HG02642 (cell line): ENCODE data around the gene EXTL1.
"Not testable (repeated sequence)": the region's sequence is repeated elsewhere in the genome, so short reads cannot be mapped to it uniquely, and the experiment has no call there.

Experiments used
- ATAC-seq: cut with Tn5 transposase; IDR thresholded peaks from one replicate; pipeline ENCODE4 v1.9.1; 2021; ENCODE audit warnings: mild to moderate bottlenecking; ENCODE audit not compliant: unreplicated experiment, poor library complexity

EXTL1 gene

GRCh38 chr1:26021647-26022403, at the start of gene EXTL1:
Gene EXTL1 (plus strand): TSS chr1:26021775. CDS start chr1:26022647, 872 bp downstream.
- no peak for ATAC-seq

GRCh38 chr1:25971811-25972180, 49.8 kb upstream of the EXTL1 start:
- no peak for ATAC-seq

GRCh38 chr1:25973610-25974321, 47.8 kb upstream of the EXTL1 start:
- no peak for ATAC-seq

GRCh38 chr1:25977801-25978200, 43.8 kb upstream of the EXTL1 start:
- ATAC-seq = no peak

GRCh38 chr1:25978403-25978802, 43.2 kb upstream of the EXTL1 start:
- no peak for ATAC-seq

GRCh38 chr1:25979210-25979609, 42.4 kb upstream of the EXTL1 start:
- ATAC-seq = no peak

- ATAC-seq = no peak
These were observed 36.4 kb upstream of the EXTL1 start for GRCh38 chr1:25985171-25985570.

- no peak for ATAC-seq
These were observed 35.9 kb upstream of the EXTL1 start for GRCh38 chr1:25985670-25986069.

GRCh38 chr1:25986773-25987172, 34.8 kb upstream of the EXTL1 start:
- ATAC-seq = not testable (repeated sequence)

GRCh38 chr1:25987951-25988350, 33.6 kb upstream of the EXTL1 start:
- no peak for ATAC-seq

GRCh38 chr1:25989440-25990234, 31.9 kb upstream of the EXTL1 start:
- ATAC-seq = no peak

- ATAC-seq = no peak
These were observed 31.3 kb upstream of the EXTL1 start for GRCh38 chr1:25990251-25990650.

- no peak for ATAC-seq
These were observed 30.7 kb upstream of the EXTL1 start for GRCh38 chr1:25990702-25991395.

- ATAC-seq = no peak
These were observed 29.5 kb upstream of the EXTL1 start for GRCh38 chr1:25991937-25992688.

GRCh38 chr1:25992689-25993171, 28.8 kb upstream of the EXTL1 start:
- no peak for ATAC-seq

GRCh38 chr1:25993197-25993951, 28.2 kb upstream of the EXTL1 start:
- ATAC-seq = no peak

GRCh38 chr1:25994402-25995150, 27.0 kb upstream of the EXTL1 start:
- ATAC-seq = no peak
